GM21723 (cell line): ENCODE data around the gene MTHFD2.

Experiments used
- ATAC-seq: cut with Tn5 transposase; IDR thresholded peaks from one replicate; pipeline ENCODE4 v1.9.1; 2021; ENCODE audit warnings: mild to moderate bottlenecking, moderate library complexity; ENCODE audit not compliant: unreplicated experiment

The MTHFD2 gene

DNA sequence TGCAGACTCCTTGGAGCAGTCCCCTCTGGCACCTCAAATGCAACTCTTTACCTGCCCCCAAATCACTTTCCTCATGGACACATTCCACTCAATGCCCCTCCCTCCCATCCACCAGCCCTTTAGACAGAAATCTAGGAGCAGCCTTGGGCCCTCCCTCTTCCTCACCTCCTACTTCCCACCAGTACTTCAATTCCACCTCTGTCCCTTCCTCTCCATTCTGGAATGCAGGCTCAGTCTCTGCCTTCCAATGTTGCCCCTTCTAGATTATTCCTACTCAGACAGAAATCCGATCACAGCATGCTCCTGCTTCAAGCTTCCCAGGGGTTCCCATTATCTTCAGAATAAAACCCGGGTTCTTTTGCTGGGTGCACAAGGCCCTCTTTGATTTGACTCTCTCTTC, 62.1 kb downstream of the MTHFD2 start:
- ATAC-seq, result no peak

- no peak for ATAC-seq
Observed at GRCh38 chr2:74261204-74261864, 62.9 kb downstream of the MTHFD2 start.

- no peak for ATAC-seq
Observed at GRCh38 chr2:74262681-74263080, 64.3 kb downstream of the MTHFD2 start.

DNA sequence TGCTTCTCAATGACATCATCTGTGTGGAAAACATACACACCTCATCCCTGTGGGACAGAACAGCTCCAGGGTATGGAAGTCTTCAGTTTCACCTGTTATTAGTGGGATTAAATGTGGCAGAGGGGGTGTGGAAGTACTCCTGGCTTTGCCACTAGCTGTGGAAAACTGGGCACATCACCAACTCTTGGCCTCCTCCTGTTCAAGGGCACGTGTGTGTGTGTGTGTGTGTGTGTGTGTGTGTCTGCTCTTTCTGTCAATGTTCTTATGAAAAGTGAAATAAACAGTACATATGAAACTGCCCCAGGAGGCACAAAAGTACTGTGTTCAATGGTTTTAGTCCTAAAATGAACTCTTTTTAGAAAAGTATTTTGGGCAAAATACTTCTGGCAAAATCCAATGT, 65.9 kb downstream of the MTHFD2 start:
- no peak for ATAC-seq

- ATAC-seq, result no peak
Observed at GRCh38 chr2:74267068-74267467, 68.7 kb downstream of the MTHFD2 start.
